Osteocyte (in vitro differentiated cells): Measurements from ENCODE around the gene MRAS. TPM values are rescaled to one million over a fixed set of nuclear protein-coding genes. Genes with fewer than 3 reads are reported as not detected.

Experiments used
- DNase-seq: peaks from one replicate; pipeline ENCODE4 v3.0.0; 2021; ENCODE audit warnings: mixed read lengths; ENCODE audit not compliant: unreplicated experiment; ENCODE audit errors: extremely low spot score
- H3K27ac Mint-ChIP-seq: one replicate; pipeline ENCODE4 v1.8.0; 2021; ENCODE audit warnings: mild to moderate bottlenecking, mixed read lengths; ENCODE audit not compliant: unreplicated experiment
- H3K27me3 Mint-ChIP-seq: one replicate; pipeline ENCODE4 v1.8.0; 2021; ENCODE audit warnings: mixed read lengths; ENCODE audit not compliant: unreplicated experiment
- H3K36me3 Mint-ChIP-seq: one replicate; pipeline ENCODE4 v1.8.0; 2021; ENCODE audit warnings: mixed read lengths; ENCODE audit not compliant: unreplicated experiment
- H3K4me1 Mint-ChIP-seq: one replicate; pipeline ENCODE4 v1.8.0; 2021; ENCODE audit warnings: mixed read lengths; ENCODE audit not compliant: unreplicated experiment
- H3K4me3 Mint-ChIP-seq: one replicate; pipeline ENCODE4 v1.8.0; 2021; ENCODE audit warnings: mild to moderate bottlenecking, moderate library complexity, mixed read lengths; ENCODE audit not compliant: unreplicated experiment
- H3K9me3 Mint-ChIP-seq: one replicate; pipeline ENCODE4 v1.8.0; 2021; ENCODE audit warnings: mixed read lengths; ENCODE audit not compliant: unreplicated experiment
- CTCF ChIP-seq: fragments of 200-600 bp; sonication (generic); IDR thresholded peaks from 2 replicates; pipeline ENCODE4 v1.5.0; 2021; ENCODE audit warnings: antibody characterized with exemption, mild to moderate bottlenecking, moderate library complexity
- total RNA-seq: library from RNA; stranded (reverse); gene quantifications from 2 replicates; pipeline ENCODE4 v1.2.1, GENCODE V29; 2021

Gene MRAS
- total RNA-seq, 1 donor from 2014 or later = 25.5 TPM

DNA sequence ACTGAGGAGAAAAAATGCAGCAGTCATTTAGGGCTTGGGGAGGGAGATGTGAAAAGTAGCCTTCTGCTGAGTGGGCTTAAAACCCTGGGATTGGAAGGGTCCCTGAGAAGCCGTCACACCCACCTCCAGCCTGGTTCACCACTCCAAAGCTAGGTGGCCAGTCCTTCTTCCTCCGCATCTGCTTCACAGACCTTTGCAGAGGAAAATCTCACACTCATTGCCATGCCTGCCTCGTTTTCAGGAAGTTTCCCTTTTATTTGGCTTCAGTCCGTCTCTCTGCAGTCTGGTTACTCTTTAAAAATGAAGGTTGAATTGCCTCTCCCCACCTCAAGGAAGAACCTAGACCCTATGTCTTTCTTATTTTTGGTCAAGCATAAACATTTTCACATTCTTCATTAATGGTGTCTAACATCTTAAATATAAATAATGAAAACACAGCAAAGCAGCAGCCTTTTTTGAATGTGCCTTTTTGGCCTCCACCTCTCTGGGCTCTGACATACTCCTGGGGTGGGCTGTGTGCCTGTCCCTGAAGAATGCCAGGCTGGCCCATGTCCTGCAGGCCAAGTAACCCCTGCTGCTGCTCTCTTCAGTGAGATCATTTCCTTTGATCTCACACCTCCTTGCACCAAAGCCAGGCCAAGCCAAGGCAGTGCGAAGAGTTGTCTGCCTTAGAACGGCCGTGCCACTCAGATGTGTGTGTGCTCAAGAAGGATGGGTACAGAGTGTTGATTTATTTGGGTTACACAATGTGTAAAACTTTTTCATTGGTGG, 11.0 kb downstream of the MRAS start:
- Mint-ChIP-seq H3K4me1 (peaks cover 48% of the 10 kb centered on the region), H3K4me3 (no peak overlapping the region), H3K36me3 (no peaks in the 10 kb centered on the region), H3K27me3 (no peaks in the 10 kb centered on the region), H3K9me3 (no peaks in the 10 kb centered on the region), H3K27ac (no peak overlapping the region)
- TF ChIP-seq CTCF = no peak
- DNase-seq = no peak

DNA sequence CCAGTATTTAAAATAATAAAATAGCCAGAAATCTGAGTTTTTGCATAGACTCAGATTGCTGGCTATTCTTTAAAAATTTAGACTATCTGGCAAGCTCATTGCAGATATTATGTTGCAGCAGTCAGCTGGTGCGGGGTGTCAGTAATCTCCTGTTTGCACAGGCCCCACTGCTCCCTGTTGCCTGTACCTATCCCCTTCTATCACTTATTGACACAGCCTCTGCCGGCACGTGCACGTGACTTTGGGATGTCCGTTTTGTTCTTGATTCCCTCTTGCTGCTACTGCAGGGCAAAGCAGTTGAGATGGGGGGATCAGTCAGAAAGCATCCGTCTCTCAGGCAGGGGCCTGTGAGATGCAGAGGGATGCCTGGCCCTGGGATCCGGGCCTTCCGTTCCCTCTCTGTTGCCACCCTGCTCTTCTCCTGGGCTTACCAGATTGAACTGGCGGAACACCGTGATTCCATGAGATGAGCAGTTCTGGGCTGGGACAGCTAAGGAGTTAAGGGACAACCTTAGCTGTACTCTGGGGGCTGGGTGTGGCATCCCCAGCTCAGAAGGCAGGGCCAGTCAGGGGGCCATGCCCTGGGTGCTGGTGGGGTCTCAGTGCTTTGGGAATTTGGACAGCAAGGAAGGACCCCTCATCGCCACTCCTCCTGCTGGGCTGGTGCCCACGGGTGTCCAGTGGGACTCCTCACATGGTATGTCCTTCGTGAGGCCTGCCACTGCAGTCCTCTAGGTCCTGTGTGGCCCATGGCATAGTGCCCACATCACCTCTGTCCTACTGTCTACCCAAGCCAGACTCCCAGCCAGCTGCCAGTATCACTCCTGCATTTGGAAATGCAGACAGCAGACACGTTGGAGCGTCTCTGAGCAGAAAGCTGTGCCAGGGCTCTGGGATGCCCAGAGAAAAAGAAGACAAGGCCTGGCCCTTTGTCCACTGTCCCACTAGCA, 11.8 kb downstream of the MRAS start:
- no peak overlapping the region for H3K4me3 Mint-ChIP-seq
- H3K4me1 Mint-ChIP-seq = peaks cover 48% of the 10 kb centered on the region
- H3K36me3 Mint-ChIP-seq = no peaks in the 10 kb centered on the region
- no peak for TF ChIP-seq CTCF
- no peaks in the 10 kb centered on the region for H3K27me3 Mint-ChIP-seq
- no peak overlapping the region for H3K27ac Mint-ChIP-seq
- no peaks in the 10 kb centered on the region for H3K9me3 Mint-ChIP-seq
- no peak for DNase-seq

- TF ChIP-seq CTCF = no peak
- H3K4me1 Mint-ChIP-seq = peaks cover 48% of the 10 kb centered on the region
- no peak for DNase-seq
Observed at GRCh38 chr3:138360869-138361525, 12.6 kb downstream of the MRAS start.

DNA sequence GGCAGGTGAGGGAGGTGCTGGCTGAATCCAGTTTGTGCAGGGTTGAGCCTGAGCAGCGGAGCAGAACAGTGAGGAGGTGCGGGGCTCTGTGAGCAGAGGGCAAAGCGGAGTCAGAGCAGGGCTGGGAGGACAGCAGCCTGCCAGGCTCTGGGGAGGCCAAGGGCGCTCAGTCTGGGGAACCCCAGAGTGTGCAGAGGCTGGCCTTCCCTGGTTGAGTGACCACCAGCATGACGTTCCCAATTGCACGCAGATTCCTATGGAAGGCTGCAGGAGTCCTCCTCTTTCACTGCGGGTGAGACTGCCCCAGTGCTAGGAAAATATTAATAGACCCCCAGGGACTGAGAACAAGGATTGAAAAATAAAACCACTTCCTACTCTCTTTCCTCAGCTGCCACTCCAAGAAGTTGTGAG, 13.2 kb downstream of the MRAS start:
- no peak for DNase-seq
- H3K9me3 Mint-ChIP-seq = no peaks in the 10 kb centered on the region
- H3K27ac Mint-ChIP-seq = peak overlapping the region; percentile 11
- H3K4me3 Mint-ChIP-seq = no peak overlapping the region
- TF ChIP-seq CTCF = no peak
- no peaks in the 10 kb centered on the region for H3K36me3 Mint-ChIP-seq
- no peaks in the 10 kb centered on the region for H3K27me3 Mint-ChIP-seq
- H3K4me1 Mint-ChIP-seq = peaks cover 47% of the 10 kb centered on the region

More at GRCh38 chr3:138360869-138361525, 12.6 kb downstream of the MRAS start:
- no peaks in the 10 kb centered on the region for H3K9me3 Mint-ChIP-seq
- H3K27ac Mint-ChIP-seq = peak overlapping the region; percentile 11
- no peak overlapping the region for H3K4me3 Mint-ChIP-seq
- no peaks in the 10 kb centered on the region for H3K27me3 Mint-ChIP-seq
- H3K36me3 Mint-ChIP-seq = no peaks in the 10 kb centered on the region
